Islet precursor cell (in vitro differentiated cells): ENCODE results near the gene FHOD3.

Source experiments
- DNase-seq: peaks from one replicate; pipeline ENCODE4 v3.0.0-alpha.2; 2018

The FHOD3 gene

GRCh38 chr18:36296650-36297416 is 680 bp upstream of the FHOD3 start:
- DNase-seq, result peak; percentile 89

DNA sequence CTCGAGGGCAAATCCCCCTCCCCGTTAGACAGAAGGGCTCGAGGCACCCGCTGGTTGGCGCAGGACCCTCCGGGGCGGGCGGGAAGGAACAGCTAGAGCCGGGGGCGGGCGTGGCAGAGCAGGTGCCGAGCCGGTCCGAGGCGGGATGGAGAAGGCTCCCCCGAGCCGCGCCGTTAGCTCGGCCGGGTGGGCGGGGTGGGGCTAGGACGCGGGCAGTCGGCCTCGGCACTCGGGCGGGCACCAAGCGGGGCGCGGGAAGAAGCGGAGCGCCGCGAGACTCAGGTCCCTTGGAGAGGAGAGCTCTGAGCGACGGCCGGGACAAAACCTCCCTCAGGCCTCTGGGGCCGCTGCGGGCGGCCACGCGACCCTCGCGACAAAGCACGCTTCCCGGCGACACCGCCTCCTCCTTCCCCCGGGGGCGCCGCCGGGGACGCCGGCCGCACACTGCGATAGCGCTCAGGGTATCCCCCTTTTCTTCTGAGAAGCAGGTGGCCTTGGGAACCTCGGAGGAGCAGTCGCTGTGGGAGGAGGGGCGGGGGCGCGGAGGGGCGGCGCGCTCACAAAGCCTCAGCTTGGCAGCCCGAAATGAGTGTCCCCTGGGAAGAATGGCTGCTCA is 721 bp downstream of the FHOD3 start:
- no peak for DNase-seq

DNA sequence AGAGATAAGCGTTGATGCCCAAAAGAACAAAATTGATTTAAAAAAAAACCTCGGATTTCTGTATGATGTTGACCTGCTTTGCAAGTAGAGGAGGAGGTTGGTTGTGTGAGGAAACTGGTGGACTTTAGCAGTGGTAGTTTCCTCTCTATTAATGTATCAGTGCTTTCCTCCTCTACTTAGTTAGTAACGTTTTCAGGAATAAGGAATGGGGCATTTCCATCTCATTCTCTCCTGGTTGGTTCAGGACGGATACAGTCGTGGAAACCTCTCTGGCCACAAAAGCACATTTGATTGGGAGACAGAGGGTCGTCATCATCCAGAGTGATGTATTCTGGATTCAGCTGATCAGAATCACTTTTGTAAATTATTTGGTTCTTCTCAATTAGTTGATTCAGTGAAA is 1.5 kb downstream of the FHOD3 start:
- no peak for DNase-seq

- DNase-seq, result no peak
Measured at GRCh38 chr18:36300211-36300610, 2.7 kb downstream of the FHOD3 start.

GRCh38 chr18:36301884-36302283 is 4.4 kb downstream of the FHOD3 start:
- DNase-seq, result no peak

- DNase-seq, result no peak
Measured at GRCh38 chr18:36302676-36303075, 5.2 kb downstream of the FHOD3 start.

GRCh38 chr18:36303211-36303844 is 5.8 kb downstream of the FHOD3 start:
- DNase-seq, result no peak

- DNase-seq, result no peak
Measured at GRCh38 chr18:36304723-36305122, 7.2 kb downstream of the FHOD3 start.

DNA sequence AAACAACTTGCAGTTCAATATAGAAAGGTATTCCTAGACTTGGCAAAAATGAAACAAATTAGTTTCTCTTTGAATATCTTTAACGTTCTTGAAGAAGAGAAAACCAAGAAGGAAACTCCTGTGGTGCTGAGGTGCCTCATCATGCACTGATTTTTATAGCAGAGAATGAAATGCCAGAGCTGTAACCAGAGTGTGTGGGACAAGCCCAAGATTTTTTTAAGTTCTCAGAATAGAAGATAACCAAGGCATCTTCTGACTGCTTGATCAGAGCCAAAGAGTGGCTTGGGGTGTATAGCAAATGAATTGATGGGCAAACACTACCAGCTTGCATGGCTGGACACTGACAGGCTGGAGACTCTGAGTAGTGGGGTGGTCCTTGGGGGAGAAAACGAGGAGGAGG is 7.9 kb downstream of the FHOD3 start:
- DNase-seq, result no peak

DNA sequence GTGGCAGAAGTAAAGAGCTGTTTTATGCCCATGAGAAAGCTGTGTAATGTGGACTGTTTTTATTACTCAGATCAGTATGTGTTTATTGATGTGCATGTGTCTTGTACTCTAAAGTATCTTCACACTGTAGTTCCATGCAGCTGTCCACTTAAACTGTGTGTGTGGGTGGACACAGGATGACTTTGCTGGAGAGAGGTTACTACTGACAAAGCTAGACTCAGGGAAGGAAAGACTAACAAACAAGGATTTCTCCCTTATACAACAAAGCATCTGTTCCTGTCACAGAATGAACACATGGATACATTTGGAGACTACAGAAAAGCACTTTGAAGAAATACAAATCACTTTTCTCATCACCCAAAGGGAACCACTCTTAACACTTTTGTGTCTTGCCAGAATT is 10.0 kb downstream of the FHOD3 start:
- no peak for DNase-seq

DNA sequence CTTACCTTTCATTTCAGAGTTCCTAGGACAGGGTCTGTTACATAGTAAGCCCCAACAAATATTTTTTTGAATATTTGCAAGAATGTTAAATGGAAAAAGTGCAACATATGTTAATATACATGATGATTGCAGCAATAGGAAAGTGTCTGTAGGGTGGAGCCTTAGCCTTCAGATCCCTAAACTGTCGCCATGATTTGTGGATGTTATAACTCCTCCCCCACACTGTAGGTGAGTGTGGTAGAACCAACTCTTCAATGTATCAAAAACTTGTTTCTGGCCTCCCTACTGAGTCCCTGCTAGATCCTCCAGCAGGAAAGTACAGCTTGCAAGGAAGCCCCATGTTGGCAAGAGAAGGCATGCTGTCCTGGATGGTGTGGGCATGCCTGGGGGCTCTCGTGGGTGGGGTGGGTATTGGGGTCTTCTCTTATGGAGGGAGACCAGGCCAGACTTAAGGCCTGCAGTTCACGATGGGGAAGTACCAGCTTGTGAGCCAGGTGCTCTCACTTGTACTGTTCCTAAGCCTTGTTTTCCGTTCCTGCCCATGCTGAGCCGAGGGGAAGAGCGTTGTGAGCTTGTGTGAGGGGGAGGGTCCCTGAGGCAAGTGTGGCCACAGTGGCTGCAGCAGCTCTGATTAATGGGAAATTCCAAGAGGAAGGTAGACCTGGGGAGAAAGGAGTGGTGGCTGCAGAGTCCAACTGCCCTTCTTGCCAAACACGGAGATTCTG is 11.4 kb downstream of the FHOD3 start:
- DNase-seq, result no peak

GRCh38 chr18:36309436-36310391 is 12.2 kb downstream of the FHOD3 start:
- DNase-seq, result peak; percentile 98

- DNase-seq, result peak; percentile 35
Measured at GRCh38 chr18:36311026-36311570, 13.6 kb downstream of the FHOD3 start.

DNA sequence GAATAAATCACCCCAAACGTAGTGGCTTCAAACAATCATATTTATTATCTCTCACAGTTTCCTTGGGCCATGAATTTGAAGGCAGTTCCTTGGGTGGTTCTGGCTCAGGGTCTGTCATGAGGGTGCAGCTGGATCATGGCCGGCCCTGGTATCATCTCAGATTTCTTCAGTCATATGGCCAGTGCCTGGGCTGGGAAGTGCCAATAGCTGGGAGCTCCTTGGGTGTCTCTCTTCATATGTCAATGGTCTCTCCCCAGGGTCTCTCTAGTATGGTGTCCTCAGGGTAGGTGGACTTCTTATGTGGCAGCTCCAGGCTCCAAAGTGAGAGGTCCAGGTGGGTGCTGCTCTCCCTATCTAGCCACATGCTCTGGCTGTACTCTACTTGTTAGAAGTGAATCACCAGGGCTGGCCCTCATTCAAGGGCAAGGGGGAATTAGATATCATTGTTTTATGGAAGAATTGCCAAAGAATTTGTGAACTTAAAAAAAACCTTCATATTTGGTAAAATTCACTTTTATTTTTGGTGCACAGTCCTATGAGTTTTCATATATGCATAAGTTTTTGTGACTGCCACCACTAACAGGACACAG is 15.4 kb downstream of the FHOD3 start:
- no peak for DNase-seq

- no peak for DNase-seq
Measured at GRCh38 chr18:36314098-36314497, 16.6 kb downstream of the FHOD3 start.

GRCh38 chr18:36314754-36315153 is 17.2 kb downstream of the FHOD3 start:
- no peak for DNase-seq

- no peak for DNase-seq
Measured at GRCh38 chr18:36315736-36316135, 18.2 kb downstream of the FHOD3 start.

DNA sequence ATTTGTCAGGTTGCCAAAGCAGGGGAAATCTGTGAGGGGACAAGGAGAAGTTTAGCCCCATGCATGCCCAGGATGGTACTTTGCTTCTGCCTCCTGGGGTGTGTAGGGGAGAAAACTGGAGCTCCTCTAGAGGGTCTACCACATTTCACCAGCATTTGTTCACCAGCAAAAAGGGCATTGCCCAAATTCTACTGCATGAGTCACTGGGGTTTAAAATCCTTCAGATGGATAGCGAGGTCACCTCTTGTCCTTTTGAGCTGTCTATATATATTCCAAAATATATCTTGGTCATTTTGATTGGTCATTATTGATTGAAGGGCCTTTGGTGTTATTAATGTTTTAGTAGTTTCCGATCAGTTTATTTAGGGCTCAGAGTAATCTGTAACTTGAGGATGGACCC is 18.7 kb downstream of the FHOD3 start:
- DNase-seq, result no peak

DNA sequence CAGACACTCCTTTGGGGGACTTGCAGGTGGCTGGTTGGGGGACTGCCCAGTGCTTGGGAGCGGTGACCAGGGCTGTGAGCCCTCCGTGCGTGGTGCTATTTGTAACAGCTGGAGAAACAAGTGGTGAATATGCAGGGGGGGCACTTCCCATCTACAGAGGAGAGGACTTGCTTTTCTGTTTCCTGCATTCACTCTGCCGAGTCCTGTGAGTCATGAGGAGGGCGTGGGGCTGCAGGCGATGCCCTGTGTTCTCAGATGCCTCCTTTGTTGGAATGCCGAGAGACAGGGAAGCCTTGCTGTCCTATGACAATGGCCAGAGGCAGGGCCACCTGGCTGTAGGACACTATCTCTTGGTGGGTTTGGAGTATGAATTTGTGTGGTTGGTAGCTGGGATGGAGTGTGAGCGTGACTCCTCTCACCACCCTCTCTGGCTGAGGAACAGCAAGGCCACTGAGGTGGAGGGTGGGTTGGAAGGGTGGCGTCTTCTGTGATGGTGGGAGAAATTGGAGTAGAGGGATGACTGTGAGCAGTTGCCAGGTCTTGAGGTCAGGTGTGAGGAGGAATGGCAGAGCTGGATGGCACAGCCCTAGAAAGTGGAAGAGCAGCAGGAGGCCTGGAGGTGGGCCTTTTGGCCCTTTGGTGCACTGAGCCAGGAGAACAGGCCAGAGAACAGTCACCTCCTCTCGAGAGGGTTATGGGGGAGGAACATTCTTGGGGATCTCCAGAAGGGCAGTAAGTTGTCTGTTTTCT is 24.3 kb downstream of the FHOD3 start:
- peak; percentile 75 for DNase-seq

GRCh38 chr18:36322408-36322728 is 24.9 kb downstream of the FHOD3 start:
- no peak for DNase-seq

DNA sequence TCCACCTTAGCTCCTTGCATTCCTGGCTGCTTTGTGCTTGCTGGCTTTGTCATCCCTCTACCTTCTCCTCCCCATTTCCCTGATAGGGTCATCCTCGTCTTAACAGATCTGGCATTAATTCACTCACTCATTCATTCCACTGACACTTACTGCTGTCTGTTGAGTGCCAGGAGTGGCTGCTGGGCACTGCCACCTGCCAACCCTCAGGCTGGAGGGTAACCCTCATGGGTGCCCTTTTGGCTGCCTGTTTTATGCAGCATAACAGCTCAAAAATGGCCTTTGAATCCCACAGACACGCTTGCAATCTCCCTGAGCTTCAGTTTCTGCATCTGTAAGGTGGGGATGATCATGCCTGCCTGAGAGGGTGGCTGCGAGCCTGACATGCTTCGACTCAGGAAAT is 25.2 kb downstream of the FHOD3 start:
- DNase-seq, result no peak
